Ammon's horn (tissue), 1 donor: ENCODE data around the gene ADD1.

Experiments
- DNase-seq: peaks from one replicate; pipeline ENCODE4 v3.0.0-alpha.2; 2016; ENCODE audit warnings: low spot score

The ADD1 gene

GRCh38 chr4:2843263-2843940 lies at the start of gene ADD1:
Gene ADD1 (plus strand): TSS chr4:2843844. CDS start chr4:2875916, 32,072 bp downstream.
- DNase-seq, result peak; percentile 95

- DNase-seq, result peak; percentile 74
These were observed 49.0 kb upstream of the ADD1 start for GRCh38 chr4:2794486-2795299.

GRCh38 chr4:2795300-2795892 lies 48.2 kb upstream of the ADD1 start:
- DNase-seq, result no peak

GRCh38 chr4:2795893-2796848 lies 47.5 kb upstream of the ADD1 start:
- peak; percentile 6 for DNase-seq

GRCh38 chr4:2796849-2797544 lies 46.6 kb upstream of the ADD1 start:
- no peak for DNase-seq

- DNase-seq, result no peak
These were observed 45.9 kb upstream of the ADD1 start for GRCh38 chr4:2797545-2798305.

- peak; percentile 68 for DNase-seq
These were observed 45.0 kb upstream of the ADD1 start for GRCh38 chr4:2798399-2799223.

GRCh38 chr4:2799224-2799911 lies 44.3 kb upstream of the ADD1 start:
- no peak for DNase-seq

GRCh38 chr4:2799971-2800690 lies 43.5 kb upstream of the ADD1 start:
- DNase-seq, result no peak

GRCh38 chr4:2800691-2801596 lies 42.7 kb upstream of the ADD1 start:
- DNase-seq, result peak; percentile 86

GRCh38 chr4:2802618-2803531 lies 40.8 kb upstream of the ADD1 start:
- DNase-seq, result no peak

- DNase-seq, result no peak
These were observed 39.8 kb upstream of the ADD1 start for GRCh38 chr4:2803624-2804448.

GRCh38 chr4:2804449-2804972 lies 39.1 kb upstream of the ADD1 start:
- DNase-seq, result no peak

- no peak for DNase-seq
These were observed 38.6 kb upstream of the ADD1 start for GRCh38 chr4:2804973-2805501.
